ENCODE data around the gene ZNF423.

GRCh38 chr16:49599704-49600103, 256.2 kb downstream of the ZNF423 start:
- TF ChIP-seq CTCF (IDR thresholded peaks at IDR 0.05) (no peak), POLR2A (IDR thresholded peaks at IDR 0.05) (no peak)
